RWPE2 (cell line): ENCODE data around the gene SLC2A9.

Experiments
- ATAC-seq: fragments of 200-7000 bp; cut with Tn5 transposase; 3 replicates; pipeline ENCODE4 v1.9.1; 2021; ENCODE audit warnings: low read depth
- DNase-seq: peaks from one replicate; pipeline ENCODE4 v3.0.0-alpha.2; 2020; ENCODE audit warnings: low spot score
- H3K27ac ChIP-seq: fragments of 450-650 bp; 2 replicates; pipeline ENCODE4 v1.5.1; 2017; ENCODE audit warnings: mild to moderate bottlenecking; ENCODE audit not compliant: poor library complexity, severe bottlenecking
- H3K27me3 ChIP-seq: fragments of 250-450 bp; sonication (Bioruptor Pico); 2 replicates; pipeline ENCODE4 v1.5.1; 2021; ENCODE audit warnings: mild to moderate bottlenecking, moderate library complexity; ENCODE audit not compliant: insufficient read depth, poor library complexity, severe bottlenecking
- H3K36me3 ChIP-seq: fragments of 250-450 bp; sonication (Bioruptor Pico); 2 replicates; pipeline ENCODE4 v1.5.1; 2020; ENCODE audit warnings: low read depth, mild to moderate bottlenecking, moderate library complexity
- H3K4me1 ChIP-seq: fragments of 250-450 bp; sonication (Bioruptor Pico); 2 replicates; pipeline ENCODE4 v1.5.1; 2021; ENCODE audit warnings: mild to moderate bottlenecking, moderate library complexity; ENCODE audit not compliant: insufficient read depth, poor library complexity, severe bottlenecking
- H3K4me3 ChIP-seq: fragments of 250-450 bp; sonication (Bioruptor Pico); 2 replicates; pipeline ENCODE4 v1.5.1; 2021; ENCODE audit warnings: mild to moderate bottlenecking, moderate library complexity; ENCODE audit not compliant: severe bottlenecking
- H3K9me3 ChIP-seq: fragments of 250-450 bp; sonication (Bioruptor Pico); 2 replicates; pipeline ENCODE4 v1.5.1; 2021; ENCODE audit warnings: mild to moderate bottlenecking, moderate library complexity; ENCODE audit not compliant: severe bottlenecking
- CTCF ChIP-seq: fragments of 450-650 bp; IDR thresholded peaks from one replicate; pipeline ENCODE4 v1.5.1; 2017; ENCODE audit warnings: mild to moderate bottlenecking, moderate library complexity; ENCODE audit not compliant: poor library complexity, severe bottlenecking

Gene SLC2A9

GRCh38 chr4:9835430-9835829, 185.9 kb downstream of the SLC2A9 start:
- no peak for ATAC-seq
- Histone ChIP-seq H3K27me3 (no peaks in the 10 kb centered on the region), H3K9me3 (no peaks in the 10 kb centered on the region), H3K4me3 (no peak overlapping the region), H3K4me1 (no peaks in the 10 kb centered on the region), H3K36me3 (peaks cover 41% of the 10 kb centered on the region), H3K27ac (no peak overlapping the region)
- no peak for TF ChIP-seq CTCF
- no peak for DNase-seq

GRCh38 chr4:9833421-9833820, 187.9 kb downstream of the SLC2A9 start:
- H3K27ac ChIP-seq, result no peak overlapping the region
- ATAC-seq, result no peak

GRCh38 chr4:9832640-9833039, 188.7 kb downstream of the SLC2A9 start:
- ATAC-seq, result no peak
- no peaks in the 10 kb centered on the region for H3K27me3 ChIP-seq
- H3K9me3 ChIP-seq, result no peaks in the 10 kb centered on the region
- H3K36me3 ChIP-seq, result peaks cover 44% of the 10 kb centered on the region
- H3K4me1 ChIP-seq, result no peaks in the 10 kb centered on the region
- TF ChIP-seq CTCF, result no peak
- H3K4me3 ChIP-seq, result no peak overlapping the region
- no peak overlapping the region for H3K27ac ChIP-seq
- no peak for DNase-seq

More at GRCh38 chr4:9833421-9833820, 187.9 kb downstream of the SLC2A9 start:
- no peaks in the 10 kb centered on the region for H3K4me1 ChIP-seq
- peaks cover 44% of the 10 kb centered on the region for H3K36me3 ChIP-seq
- H3K9me3 ChIP-seq, result no peaks in the 10 kb centered on the region
- DNase-seq, result no peak
- H3K4me3 ChIP-seq, result no peak overlapping the region
- TF ChIP-seq CTCF, result no peak
- no peaks in the 10 kb centered on the region for H3K27me3 ChIP-seq

- ATAC-seq (no peak), DNase-seq (no peak)
- Histone ChIP-seq H3K27ac (no peak overlapping the region), H3K27me3 (no peaks in the 10 kb centered on the region), H3K9me3 (no peaks in the 10 kb centered on the region), H3K36me3 (peaks cover 17% of the 10 kb centered on the region; the same call in 1 of the 2 replicates), H3K4me1 (no peaks in the 10 kb centered on the region), H3K4me3 (no peak overlapping the region)
- TF ChIP-seq CTCF, result no peak
These were observed 194.7 kb downstream of the SLC2A9 start for GRCh38 chr4:9826551-9826950.

GRCh38 chr4:9825049-9825448, 196.2 kb downstream of the SLC2A9 start:
- ATAC-seq (no peak), DNase-seq (no peak)
- H3K27ac ChIP-seq, result no peak overlapping the region
- H3K27me3 ChIP-seq, result no peaks in the 10 kb centered on the region
- peaks cover 14% of the 10 kb centered on the region; the same call in 1 of the 2 replicates for H3K36me3 ChIP-seq
- no peaks in the 10 kb centered on the region for H3K9me3 ChIP-seq
- H3K4me1 ChIP-seq, result no peaks in the 10 kb centered on the region
- H3K4me3 ChIP-seq, result no peak overlapping the region
- no peak for TF ChIP-seq CTCF
